AG09309 (cell line): Measurements from ENCODE around the gene TRABD2B.

Source experiments
- DNase-seq: peaks from one replicate; pipeline ENCODE4 v3.0.0-alpha.2; 2010; ENCODE audit warnings: low read depth
- H3K4me3 ChIP-seq: 2 replicates; pipeline ENCODE4 v1.5.1; 2011; ENCODE audit warnings: mild to moderate bottlenecking, low read depth, low read length, moderate library complexity; ENCODE audit not compliant: control insufficient read depth
- CTCF ChIP-seq: IDR thresholded peaks from 2 replicates; pipeline ENCODE4 v1.5.1; 2011; ENCODE audit warnings: mild to moderate bottlenecking, low read depth, low read length, inconsistent platforms; ENCODE audit not compliant: insufficient read depth, control insufficient read depth; ENCODE audit errors: missing control alignments

The TRABD2B gene

GRCh38 chr1:47758341-47759250 lies 238.6 kb downstream of the TRABD2B start:
- no peak for DNase-seq
- H3K4me3 ChIP-seq, result no peak overlapping the region
- no peak for TF ChIP-seq CTCF

- no peak for TF ChIP-seq CTCF
- no peak overlapping the region for H3K4me3 ChIP-seq
- no peak for DNase-seq
These were observed 239.8 kb downstream of the TRABD2B start for GRCh38 chr1:47757226-47757975.

GRCh38 chr1:47756411-47756810 lies 240.8 kb downstream of the TRABD2B start:
- H3K4me3 ChIP-seq, result no peak overlapping the region
- no peak for DNase-seq
- no peak for TF ChIP-seq CTCF

GRCh38 chr1:47756006-47756405 lies 241.2 kb downstream of the TRABD2B start:
- no peak overlapping the region for H3K4me3 ChIP-seq
- DNase-seq, result no peak
- TF ChIP-seq CTCF, result no peak

GRCh38 chr1:47755101-47755990 lies 241.8 kb downstream of the TRABD2B start:
- no peak for DNase-seq
- no peak overlapping the region for H3K4me3 ChIP-seq
- TF ChIP-seq CTCF, result peak; percentile 37

DNA sequence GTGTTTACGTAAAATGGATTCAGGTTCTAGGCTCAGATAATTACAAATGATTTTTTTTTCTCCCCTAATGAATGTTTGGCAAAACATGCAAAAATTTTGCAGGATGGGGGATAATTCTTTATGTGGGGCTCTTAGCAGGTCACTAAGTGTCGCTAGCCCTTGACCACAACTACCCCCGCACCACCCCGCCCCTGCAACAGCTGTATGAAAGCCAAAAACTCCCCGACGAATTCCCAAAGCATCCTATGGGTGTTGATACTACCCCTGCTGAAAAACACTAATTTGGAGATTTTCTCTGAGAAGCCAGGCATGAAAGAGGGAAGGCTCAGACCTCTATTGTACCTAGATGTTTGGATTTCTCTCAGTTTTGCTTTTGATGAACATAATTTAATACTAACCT lies 243.0 kb downstream of the TRABD2B start:
- H3K4me3 ChIP-seq, result no peak overlapping the region
- no peak for DNase-seq
- no peak for TF ChIP-seq CTCF
